ENCODE data around the gene BUD13.

BUD13 gene

DNA sequence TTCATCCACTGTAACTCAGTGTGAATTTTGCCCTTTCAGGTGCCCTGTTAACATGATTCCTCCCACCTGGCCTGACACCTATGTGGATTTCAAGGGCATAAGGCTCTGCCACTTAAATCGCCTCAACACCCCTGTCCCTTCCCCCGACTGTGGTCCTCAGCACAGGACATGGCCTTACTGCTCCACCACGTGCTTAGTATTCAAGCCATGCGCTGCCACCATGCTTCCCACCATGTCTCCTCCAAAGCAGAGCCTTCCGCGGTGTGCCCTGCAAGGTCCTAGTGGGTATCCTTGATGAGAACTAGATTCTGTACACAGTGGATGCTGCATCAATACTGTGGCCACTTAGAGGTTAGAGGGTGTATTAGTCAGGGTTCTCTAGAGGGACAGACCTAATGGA, 51.9 kb downstream of the BUD13 start:
- H3K9me3 ChIP-seq (ENCODE audit: control insufficient read depth, low read length) = no peaks in the 10 kb centered on the region
- H3K4me3 ChIP-seq (ENCODE audit: low read length) = no peak overlapping the region
- peaks cover 3% of the 10 kb centered on the region for H3K27me3 ChIP-seq (ENCODE audit: control insufficient read depth, insufficient read depth, low read length)
- H3K36me3 ChIP-seq (ENCODE audit: control insufficient read depth, insufficient read depth, low read length) = no peaks in the 10 kb centered on the region
- H3K9ac ChIP-seq (ENCODE audit: low read length) = no peak overlapping the region
- H3K4me1 ChIP-seq (ENCODE audit: control insufficient read depth, insufficient read depth, low read length) = no peaks in the 10 kb centered on the region

- Histone ChIP-seq H3K9me3 (ENCODE audit: control insufficient read depth, low read length) (no peaks in the 10 kb centered on the region), H3K4me3 (ENCODE audit: low read length) (no peak overlapping the region), H3K27me3 (ENCODE audit: control insufficient read depth, insufficient read depth, low read length) (peaks cover 3% of the 10 kb centered on the region), H3K9ac (ENCODE audit: low read length) (no peak overlapping the region), H3K36me3 (ENCODE audit: control insufficient read depth, insufficient read depth, low read length) (no peaks in the 10 kb centered on the region), H3K4me1 (ENCODE audit: control insufficient read depth, insufficient read depth, low read length) (no peaks in the 10 kb centered on the region)
These were observed 53.8 kb downstream of the BUD13 start for GRCh38 chr11:116718955-116719501.

GRCh38 chr11:116716621-116717020, 56.2 kb downstream of the BUD13 start:
- Histone ChIP-seq H3K9ac (ENCODE audit: low read length) (no peak overlapping the region), H3K27me3 (ENCODE audit: control insufficient read depth, insufficient read depth, low read length) (no peaks in the 10 kb centered on the region), H3K4me1 (ENCODE audit: control insufficient read depth, insufficient read depth, low read length) (no peaks in the 10 kb centered on the region), H3K9me3 (ENCODE audit: control insufficient read depth, low read length) (no peaks in the 10 kb centered on the region), H3K4me3 (ENCODE audit: low read length) (no peak overlapping the region), H3K36me3 (ENCODE audit: control insufficient read depth, insufficient read depth, low read length) (no peaks in the 10 kb centered on the region)

GRCh38 chr11:116715383-116715782, 57.4 kb downstream of the BUD13 start:
- H3K4me1 ChIP-seq (ENCODE audit: control insufficient read depth, insufficient read depth, low read length) = no peaks in the 10 kb centered on the region
- H3K9ac ChIP-seq (ENCODE audit: low read length) = no peak overlapping the region
- peaks cover 3% of the 10 kb centered on the region for H3K27me3 ChIP-seq (ENCODE audit: control insufficient read depth, insufficient read depth, low read length)
- H3K4me3 ChIP-seq (ENCODE audit: low read length) = no peak overlapping the region
- H3K36me3 ChIP-seq (ENCODE audit: control insufficient read depth, insufficient read depth, low read length) = no peaks in the 10 kb centered on the region
- H3K9me3 ChIP-seq (ENCODE audit: control insufficient read depth, low read length) = no peaks in the 10 kb centered on the region

DNA sequence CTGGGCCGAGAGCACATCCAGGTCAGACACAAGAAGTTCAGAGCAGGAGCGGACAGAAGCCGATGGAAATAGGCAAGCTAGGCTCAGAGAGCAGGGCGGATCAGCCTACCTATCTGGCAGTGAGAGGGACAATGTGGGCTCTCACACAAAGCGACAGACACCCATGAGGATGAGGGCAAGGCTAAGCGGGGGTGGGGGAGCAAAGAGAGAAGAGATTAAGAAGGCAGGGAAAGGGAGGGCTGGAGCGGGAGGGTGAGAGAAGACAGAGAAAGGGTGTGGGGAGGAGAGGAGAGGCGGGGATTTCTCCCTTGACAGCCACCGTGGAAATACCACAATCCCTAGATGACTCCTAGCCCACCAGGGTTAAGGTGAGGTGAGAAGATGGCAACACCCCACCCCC, 57.9 kb downstream of the BUD13 start:
- H3K9ac ChIP-seq (ENCODE audit: low read length) = no peak overlapping the region
- no peak overlapping the region for H3K4me3 ChIP-seq (ENCODE audit: low read length)
- H3K9me3 ChIP-seq (ENCODE audit: control insufficient read depth, low read length) = no peaks in the 10 kb centered on the region
- no peaks in the 10 kb centered on the region for H3K4me1 ChIP-seq (ENCODE audit: control insufficient read depth, insufficient read depth, low read length)
- H3K27me3 ChIP-seq (ENCODE audit: control insufficient read depth, insufficient read depth, low read length) = peaks cover 3% of the 10 kb centered on the region
- no peaks in the 10 kb centered on the region for H3K36me3 ChIP-seq (ENCODE audit: control insufficient read depth, insufficient read depth, low read length)

GRCh38 chr11:116712428-116712827, 60.4 kb downstream of the BUD13 start:
- H3K27me3 ChIP-seq (ENCODE audit: control insufficient read depth, insufficient read depth, low read length) = peaks cover 12% of the 10 kb centered on the region
- H3K36me3 ChIP-seq (ENCODE audit: control insufficient read depth, insufficient read depth, low read length) = no peaks in the 10 kb centered on the region
- H3K4me1 ChIP-seq (ENCODE audit: control insufficient read depth, insufficient read depth, low read length) = peaks cover 5% of the 10 kb centered on the region
- H3K4me3 ChIP-seq (ENCODE audit: low read length) = no peak overlapping the region
- no peak overlapping the region for H3K9ac ChIP-seq (ENCODE audit: low read length)
- H3K9me3 ChIP-seq (ENCODE audit: control insufficient read depth, low read length) = no peaks in the 10 kb centered on the region

DNA sequence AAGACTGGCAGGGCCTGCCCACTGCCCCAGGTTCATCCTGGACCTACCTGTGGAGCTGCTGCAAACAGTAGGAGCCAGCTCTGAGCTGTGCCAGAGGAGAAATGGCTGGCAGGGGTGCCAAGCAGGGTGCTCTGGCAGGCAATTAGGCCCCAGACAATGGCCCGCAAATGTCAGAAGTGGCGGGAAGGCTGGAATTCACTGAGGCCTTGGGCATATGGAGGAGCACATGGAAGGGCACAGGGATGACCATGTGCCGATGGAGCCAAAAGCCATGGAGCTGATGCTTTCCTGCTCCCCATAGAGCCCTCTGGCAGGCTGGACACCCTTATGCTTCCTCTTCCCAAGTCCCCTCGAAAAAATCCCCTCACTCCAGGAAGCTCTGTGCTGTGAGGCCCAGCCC, 62.0 kb downstream of the BUD13 start:
- no peak overlapping the region for H3K4me3 ChIP-seq (ENCODE audit: low read length)
- H3K27me3 ChIP-seq (ENCODE audit: control insufficient read depth, insufficient read depth, low read length) = peaks cover 28% of the 10 kb centered on the region
- peaks cover 11% of the 10 kb centered on the region for H3K4me1 ChIP-seq (ENCODE audit: control insufficient read depth, insufficient read depth, low read length)
- no peaks in the 10 kb centered on the region for H3K9me3 ChIP-seq (ENCODE audit: control insufficient read depth, low read length)
- no peaks in the 10 kb centered on the region for H3K36me3 ChIP-seq (ENCODE audit: control insufficient read depth, insufficient read depth, low read length)
- H3K9ac ChIP-seq (ENCODE audit: low read length) = no peak overlapping the region

GRCh38 chr11:116710001-116710674, 62.6 kb downstream of the BUD13 start:
- Histone ChIP-seq H3K4me3 (ENCODE audit: low read length) (no peak overlapping the region), H3K9me3 (ENCODE audit: control insufficient read depth, low read length) (no peaks in the 10 kb centered on the region), H3K27me3 (ENCODE audit: control insufficient read depth, insufficient read depth, low read length) (peaks cover 28% of the 10 kb centered on the region), H3K36me3 (ENCODE audit: control insufficient read depth, insufficient read depth, low read length) (no peaks in the 10 kb centered on the region), H3K9ac (ENCODE audit: low read length) (no peak overlapping the region), H3K4me1 (ENCODE audit: control insufficient read depth, insufficient read depth, low read length) (peaks cover 11% of the 10 kb centered on the region)

DNA sequence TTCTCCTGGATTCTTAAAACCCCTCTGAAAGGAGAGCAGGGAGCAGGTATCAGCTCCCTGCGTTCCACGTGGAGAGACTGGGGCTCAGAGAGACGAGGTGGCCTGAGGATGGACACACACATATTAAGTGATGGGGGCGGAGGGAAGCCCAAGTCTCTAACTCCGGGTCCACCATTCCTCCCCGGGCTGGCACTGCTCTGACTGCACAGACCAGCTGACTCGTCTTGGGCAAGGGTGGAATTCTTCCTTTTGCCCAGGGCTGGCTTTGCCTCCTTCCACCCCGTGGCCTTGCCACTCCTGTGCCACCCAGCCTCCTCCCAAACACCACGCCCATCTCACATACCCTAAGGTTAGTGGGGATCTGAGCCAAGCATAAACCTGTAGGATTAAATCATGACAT, 65.0 kb downstream of the BUD13 start:
- H3K4me1 ChIP-seq (ENCODE audit: control insufficient read depth, insufficient read depth, low read length) = peaks cover 11% of the 10 kb centered on the region
- no peak overlapping the region for H3K4me3 ChIP-seq (ENCODE audit: low read length)
- H3K36me3 ChIP-seq (ENCODE audit: control insufficient read depth, insufficient read depth, low read length) = no peaks in the 10 kb centered on the region
- no peaks in the 10 kb centered on the region for H3K9me3 ChIP-seq (ENCODE audit: control insufficient read depth, low read length)
- H3K27me3 ChIP-seq (ENCODE audit: control insufficient read depth, insufficient read depth, low read length) = peaks cover 28% of the 10 kb centered on the region
- no peak overlapping the region for H3K9ac ChIP-seq (ENCODE audit: low read length)

DNA sequence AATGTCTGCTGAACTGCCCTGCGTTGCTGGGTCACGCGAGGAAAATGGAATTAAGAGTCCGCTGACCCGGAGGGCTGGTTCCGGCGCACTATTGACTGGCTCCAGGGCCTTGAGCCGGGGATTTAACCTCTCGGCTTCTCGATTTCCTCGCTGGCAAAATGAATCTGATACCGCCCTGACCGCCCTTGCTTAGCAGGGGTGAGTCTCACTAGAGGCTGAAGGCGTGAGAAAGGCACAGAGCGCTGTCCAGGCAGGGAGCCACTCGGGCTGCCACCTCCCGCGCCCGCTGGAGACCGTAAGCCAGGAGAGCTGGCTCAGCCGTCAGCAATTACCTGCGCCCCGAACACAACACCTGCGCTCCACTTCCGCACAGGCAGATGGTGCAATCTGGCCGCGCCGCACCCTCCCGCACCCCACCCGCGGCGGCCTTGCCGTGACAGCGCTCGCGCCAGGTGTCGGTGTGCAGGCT, 65.6 kb downstream of the BUD13 start:
- Histone ChIP-seq H3K9me3 (ENCODE audit: control insufficient read depth, low read length) (no peaks in the 10 kb centered on the region), H3K4me1 (ENCODE audit: control insufficient read depth, insufficient read depth, low read length) (peaks cover 11% of the 10 kb centered on the region), H3K36me3 (ENCODE audit: control insufficient read depth, insufficient read depth, low read length) (no peaks in the 10 kb centered on the region), H3K27me3 (ENCODE audit: control insufficient read depth, insufficient read depth, low read length) (peaks cover 28% of the 10 kb centered on the region), H3K9ac (ENCODE audit: low read length) (peak overlapping the region; percentile 4), H3K4me3 (ENCODE audit: low read length) (no peak overlapping the region)

GRCh38 chr11:116703421-116703820, 69.4 kb downstream of the BUD13 start:
- H3K27me3 ChIP-seq (ENCODE audit: control insufficient read depth, insufficient read depth, low read length) = peaks cover 26% of the 10 kb centered on the region
- no peaks in the 10 kb centered on the region for H3K9me3 ChIP-seq (ENCODE audit: control insufficient read depth, low read length)
- H3K4me1 ChIP-seq (ENCODE audit: control insufficient read depth, insufficient read depth, low read length) = peaks cover 11% of the 10 kb centered on the region
- H3K36me3 ChIP-seq (ENCODE audit: control insufficient read depth, insufficient read depth, low read length) = no peaks in the 10 kb centered on the region
- H3K9ac ChIP-seq (ENCODE audit: low read length) = no peak overlapping the region
- no peak overlapping the region for H3K4me3 ChIP-seq (ENCODE audit: low read length)

DNA sequence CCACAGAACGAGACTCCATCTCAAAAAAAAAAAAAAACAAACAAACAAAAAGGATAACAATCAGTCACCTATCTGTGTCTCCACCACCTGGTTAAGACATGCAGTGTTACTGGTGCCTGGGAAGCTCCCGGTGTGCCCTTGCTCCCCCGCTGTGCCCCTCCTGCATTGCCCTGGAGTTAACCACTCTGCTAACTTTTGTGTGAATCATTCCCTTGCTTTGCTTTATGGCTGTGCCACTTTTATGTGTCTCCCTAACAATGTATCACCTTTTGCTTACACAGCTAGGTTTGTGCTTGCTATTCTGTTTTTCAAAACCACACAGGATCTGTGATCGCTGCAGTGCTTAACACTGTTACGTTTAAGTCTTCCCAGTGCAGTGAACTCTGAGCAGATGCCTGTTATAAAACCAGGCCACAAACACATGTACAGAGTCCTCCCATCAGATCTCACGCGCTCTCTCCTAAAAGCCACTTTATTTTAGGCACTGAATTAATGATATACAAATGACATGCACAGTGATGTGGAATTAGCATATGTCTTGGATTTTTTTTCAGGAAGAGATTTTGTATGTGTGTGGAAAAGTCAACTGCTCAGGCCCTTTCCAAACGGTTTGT, 69.9 kb downstream of the BUD13 start:
- Histone ChIP-seq H3K4me3 (ENCODE audit: low read length) (no peak overlapping the region), H3K4me1 (ENCODE audit: control insufficient read depth, insufficient read depth, low read length) (peaks cover 10% of the 10 kb centered on the region), H3K9me3 (ENCODE audit: control insufficient read depth, low read length) (no peaks in the 10 kb centered on the region), H3K9ac (ENCODE audit: low read length) (no peak overlapping the region), H3K36me3 (ENCODE audit: control insufficient read depth, insufficient read depth, low read length) (no peaks in the 10 kb centered on the region), H3K27me3 (ENCODE audit: control insufficient read depth, insufficient read depth, low read length) (peaks cover 24% of the 10 kb centered on the region)
